ENCODE data around the gene LRRC14B.

DNA sequence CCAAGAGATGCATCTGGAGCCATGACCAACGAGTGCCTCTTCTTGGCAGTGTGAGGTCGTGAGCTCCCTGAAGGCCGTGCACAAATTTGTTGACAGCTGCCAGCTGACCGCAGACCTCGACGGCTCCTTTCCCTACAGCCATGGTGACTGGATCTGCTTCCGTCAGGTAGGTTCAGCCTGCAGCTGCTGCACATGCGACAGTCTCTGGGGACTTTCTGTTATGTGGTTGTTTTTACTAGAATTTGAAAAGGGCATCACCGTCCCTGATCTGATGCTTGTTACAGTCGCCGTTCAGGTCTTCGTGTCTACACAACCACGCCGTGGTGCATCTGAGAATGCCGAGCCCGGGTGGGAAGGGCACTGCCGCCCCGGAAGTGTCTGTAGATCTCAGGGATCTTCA lies 36.5 kb upstream of the LRRC14B start:
- TF ChIP-seq, protein P1, sequence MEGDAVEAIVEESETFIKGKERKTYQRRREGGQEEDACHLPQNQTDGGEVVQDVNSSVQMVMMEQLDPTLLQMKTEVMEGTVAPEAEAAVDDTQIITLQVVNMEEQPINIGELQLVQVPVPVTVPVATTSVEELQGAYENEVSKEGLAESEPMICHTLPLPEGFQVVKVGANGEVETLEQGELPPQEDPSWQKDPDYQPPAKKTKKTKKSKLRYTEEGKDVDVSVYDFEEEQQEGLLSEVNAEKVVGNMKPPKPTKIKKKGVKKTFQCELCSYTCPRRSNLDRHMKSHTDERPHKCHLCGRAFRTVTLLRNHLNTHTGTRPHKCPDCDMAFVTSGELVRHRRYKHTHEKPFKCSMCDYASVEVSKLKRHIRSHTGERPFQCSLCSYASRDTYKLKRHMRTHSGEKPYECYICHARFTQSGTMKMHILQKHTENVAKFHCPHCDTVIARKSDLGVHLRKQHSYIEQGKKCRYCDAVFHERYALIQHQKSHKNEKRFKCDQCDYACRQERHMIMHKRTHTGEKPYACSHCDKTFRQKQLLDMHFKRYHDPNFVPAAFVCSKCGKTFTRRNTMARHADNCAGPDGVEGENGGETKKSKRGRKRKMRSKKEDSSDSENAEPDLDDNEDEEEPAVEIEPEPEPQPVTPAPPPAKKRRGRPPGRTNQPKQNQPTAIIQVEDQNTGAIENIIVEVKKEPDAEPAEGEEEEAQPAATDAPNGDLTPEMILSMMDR (IDR thresholded peaks at IDR 0.05; ENCODE audit: low read depth, low read length, missing input control): no peak
- TF ChIP-seq, protein P2, sequence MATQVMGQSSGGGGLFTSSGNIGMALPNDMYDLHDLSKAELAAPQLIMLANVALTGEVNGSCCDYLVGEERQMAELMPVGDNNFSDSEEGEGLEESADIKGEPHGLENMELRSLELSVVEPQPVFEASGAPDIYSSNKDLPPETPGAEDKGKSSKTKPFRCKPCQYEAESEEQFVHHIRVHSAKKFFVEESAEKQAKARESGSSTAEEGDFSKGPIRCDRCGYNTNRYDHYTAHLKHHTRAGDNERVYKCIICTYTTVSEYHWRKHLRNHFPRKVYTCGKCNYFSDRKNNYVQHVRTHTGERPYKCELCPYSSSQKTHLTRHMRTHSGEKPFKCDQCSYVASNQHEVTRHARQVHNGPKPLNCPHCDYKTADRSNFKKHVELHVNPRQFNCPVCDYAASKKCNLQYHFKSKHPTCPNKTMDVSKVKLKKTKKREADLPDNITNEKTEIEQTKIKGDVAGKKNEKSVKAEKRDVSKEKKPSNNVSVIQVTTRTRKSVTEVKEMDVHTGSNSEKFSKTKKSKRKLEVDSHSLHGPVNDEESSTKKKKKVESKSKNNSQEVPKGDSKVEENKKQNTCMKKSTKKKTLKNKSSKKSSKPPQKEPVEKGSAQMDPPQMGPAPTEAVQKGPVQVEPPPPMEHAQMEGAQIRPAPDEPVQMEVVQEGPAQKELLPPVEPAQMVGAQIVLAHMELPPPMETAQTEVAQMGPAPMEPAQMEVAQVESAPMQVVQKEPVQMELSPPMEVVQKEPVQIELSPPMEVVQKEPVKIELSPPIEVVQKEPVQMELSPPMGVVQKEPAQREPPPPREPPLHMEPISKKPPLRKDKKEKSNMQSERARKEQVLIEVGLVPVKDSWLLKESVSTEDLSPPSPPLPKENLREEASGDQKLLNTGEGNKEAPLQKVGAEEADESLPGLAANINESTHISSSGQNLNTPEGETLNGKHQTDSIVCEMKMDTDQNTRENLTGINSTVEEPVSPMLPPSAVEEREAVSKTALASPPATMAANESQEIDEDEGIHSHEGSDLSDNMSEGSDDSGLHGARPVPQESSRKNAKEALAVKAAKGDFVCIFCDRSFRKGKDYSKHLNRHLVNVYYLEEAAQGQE (IDR thresholded peaks at IDR 0.05): no peak
- no peak for TF ChIP-seq TAF1 (conservative IDR thresholded peaks at IDR 0.05)

Measured in liver (tissue), 3 donors.